HCT116 (cell line): ENCODE results near the gene ZP1.

Experiments
- ATF3 ChIP-seq: IDR thresholded peaks from 2 replicates; pipeline ENCODE4 v1.6.1; 2012
- CTCF ChIP-seq, 3 experiments: fragments of 200-600 bp in 1 of 3; sonication (generic) in 1 of 3; IDR thresholded peaks in 2 of 3; conservative IDR thresholded peaks in 1 of 3; 2 replicates each; pipeline ENCODE4 v1.5.1; 2012 to 2017; ENCODE audit warnings: low read depth in 2 of 3, low read length in 2 of 3, antibody characterized with exemption in 1 of 3, borderline replicate concordance in 1 of 3, control low read depth in 1 of 3, mild to moderate bottlenecking in 1 of 3, mixed read lengths in 1 of 3, mixed run types in 1 of 3, moderate library complexity in 1 of 3; ENCODE audit not compliant: insufficient read depth in 1 of 3
- EZH2 ChIP-seq: fragments of 200-600 bp; sonication (generic); IDR thresholded peaks from 2 replicates; pipeline ENCODE4 v1.6.1; 2017; ENCODE audit warnings: antibody characterized with exemption, mixed run types
- FOSL1 ChIP-seq: IDR thresholded peaks from 2 replicates; pipeline ENCODE4 v1.6.1; 2012; ENCODE audit warnings: low read depth
- MAX ChIP-seq: IDR thresholded peaks from 2 replicates; pipeline ENCODE4 v1.6.1; 2012
- POLR2A ChIP-seq: IDR thresholded peaks from 2 replicates; pipeline ENCODE4 v1.7.0; 2011; ENCODE audit warnings: borderline replicate concordance; ENCODE audit not compliant: insufficient read depth, insufficient read length; ENCODE audit errors: extremely low read depth
- YY1 ChIP-seq: IDR thresholded peaks from 2 replicates; pipeline ENCODE4 v1.6.1; 2011; ENCODE audit warnings: low read length, low read depth, moderate library complexity, mild to moderate bottlenecking; ENCODE audit not compliant: insufficient replicate concordance; ENCODE audit errors: extremely low read depth

- TF ChIP-seq CTCF (IDR thresholded peaks at IDR 0.05 in 2 of 3, conservative IDR thresholded peaks at IDR 0.05 in 1 of 3; ENCODE audit: borderline replicate concordance in 1 of 3, insufficient read depth in 1 of 3, low read depth in 2 of 3, low read length in 2 of 3) (no peak), MAX (no peak), POLR2A (no peak), EZH2 (no peak), YY1 (no peak), FOSL1 (no peak), ATF3 (no peak)
These were observed 15.8 kb upstream of the ZP1 start for GRCh38 chr11:60851327-60852104.
